K562 (cell line): ENCODE data around the gene TRPM4. TPM values are rescaled to one million over a fixed set of nuclear protein-coding genes. Genes with fewer than 3 reads are reported as not detected.

Experiments used
- CC2D1A ChIP-seq: fragments of 450-650 bp; IDR thresholded peaks from 2 replicates; pipeline ENCODE4 v1.6.1; 2017; ENCODE audit warnings: mild to moderate bottlenecking
- ELF4 ChIP-seq: fragments of 450-650 bp; formaldehyde crosslinking; IDR thresholded peaks from 2 replicates; pipeline ENCODE4 v1.4.0; 2022; ENCODE audit warnings: missing genetic modification characterization
- ETV6 ChIP-seq, 3 experiments: fragments of 150-350 bp in 1 of 3; sonication (generic) in 1 of 3; formaldehyde crosslinking in 1 of 3; IDR thresholded peaks; 2 replicates each; pipeline versions ENCODE4 v1.6.1 to v1.8.0; 2014 to 2022; ENCODE audit warnings: borderline replicate concordance in 2 of 3, low read depth in 2 of 3, antibody characterized with exemption in 1 of 3, low read length in 1 of 3, mild to moderate bottlenecking in 1 of 3, missing genetic modification reagents in 1 of 3
- FOXJ3 ChIP-seq: sonication (generic); formaldehyde crosslinking; IDR thresholded peaks from 2 replicates; pipeline ENCODE4 v1.4.0; 2020; ENCODE audit warnings: mild to moderate bottlenecking, missing genetic modification reagents
- OTX1 ChIP-seq: fragments of 450-650 bp; formaldehyde crosslinking; IDR thresholded peaks from 2 replicates; pipeline ENCODE4 v1.4.0; 2022; ENCODE audit warnings: mild to moderate bottlenecking
- POLR2B ChIP-seq: fragments of 450-650 bp; IDR thresholded peaks from 2 replicates; pipeline ENCODE4 v1.6.1; 2018; ENCODE audit warnings: low read depth; ENCODE audit not compliant: partially characterized antibody
- POLR2H ChIP-seq: IDR thresholded peaks from 2 replicates; pipeline ENCODE4 v1.6.1; 2016; ENCODE audit warnings: missing genetic modification characterization, low read depth, mild to moderate bottlenecking, control low read depth, missing compliant biosample characterization, moderate library complexity
- RUNX1 ChIP-seq: sonication (generic); IDR thresholded peaks from 2 replicates; pipeline ENCODE4 v1.6.1; 2016; ENCODE audit warnings: antibody characterized with exemption, low read depth
- SIN3A ChIP-seq, 2 experiments: fragments of 150-350 bp in 1 of 2; IDR thresholded peaks; 2 replicates each; pipeline ENCODE4 v1.6.1; 2011 to 2016; ENCODE audit warnings: borderline replicate concordance in 2 of 2, low read depth in 2 of 2, low read length in 2 of 2, mild to moderate bottlenecking in 2 of 2, moderate library complexity in 2 of 2; ENCODE audit not compliant: control insufficient read depth in 1 of 2
- SRF ChIP-seq, 2 experiments: fragments of 250-450, 450-650 bp in 1 of 2; sonication (Bioruptor Pico) in 1 of 2; sonication (generic) in 1 of 2; formaldehyde crosslinking; IDR thresholded peaks; 2 replicates each; pipeline versions ENCODE4 v1.5.0 to v1.5.1; 2020 to 2022; ENCODE audit warnings: mild to moderate bottlenecking in 1 of 2, missing genetic modification reagents in 1 of 2
- TAL1 ChIP-seq: fragments of 450-650 bp; IDR thresholded peaks from 2 replicates; pipeline ENCODE4 v1.6.1; 2016; ENCODE audit warnings: mild to moderate bottlenecking
- TCF7L2 ChIP-seq: fragments of 150-350 bp; IDR thresholded peaks from 2 replicates; pipeline ENCODE4 v1.6.1; 2016; ENCODE audit warnings: low read depth, mild to moderate bottlenecking, low read length, moderate library complexity
- UBTF ChIP-seq, 2 experiments: IDR thresholded peaks; 2 replicates each; pipeline ENCODE4 v1.6.1; 2012; ENCODE audit warnings: improper control_type of control experiment in 2 of 2, low read depth in 2 of 2, low read length in 2 of 2, borderline replicate concordance in 1 of 2
- XRCC3 ChIP-seq: fragments of 450-650 bp; IDR thresholded peaks from 2 replicates; pipeline ENCODE4 v1.6.1; 2017; ENCODE audit warnings: mild to moderate bottlenecking, moderate library complexity
- ZKSCAN8 ChIP-seq: fragments of 200-800 bp; sonication (Bioruptor generic); IDR thresholded peaks from 2 replicates; pipeline ENCODE4 v1.6.1; 2016; ENCODE audit warnings: missing genetic modification characterization, missing compliant biosample characterization
- ZNF146 ChIP-seq: IDR thresholded peaks from one replicate; pipeline ENCODE4 v1.6.1; 2018; ENCODE audit warnings: missing compliant biosample characterization; ENCODE audit not compliant: unreplicated experiment
- ZNF263 ChIP-seq: sonication (generic); formaldehyde crosslinking; IDR thresholded peaks from 2 replicates; pipeline ENCODE4 v1.8.0; 2022; ENCODE audit warnings: mild to moderate bottlenecking, missing genetic modification reagents, borderline replicate concordance
- ZNF551 ChIP-seq: fragments of 250-450 bp; sonication (Bioruptor Pico); IDR thresholded peaks from 2 replicates; pipeline ENCODE4 v1.5.0; 2021; ENCODE audit warnings: mild to moderate bottlenecking, moderate library complexity
- ZNF589 ChIP-seq: fragments of 200-800 bp; sonication (Bioruptor generic); IDR thresholded peaks from 2 replicates; pipeline ENCODE4 v1.6.1; 2016; ENCODE audit warnings: low read depth, missing genetic modification characterization, missing compliant biosample characterization
- polyA plus RNA-seq, 8 experiments: library from polyadenylated mRNA; depleted of rRNA in 4 of 8; stranded (reverse) in 5 of 8; unstranded in 3 of 8; fragments of >200 nt; fragmentation: Nextera tagmentation in 2 of 8; fragmentation: Illumina TruSeq in 1 of 8; extraction: Ambion mirVana in 2 of 8; extraction: Trizol in 1 of 8; gene quantifications; 2 replicates each; pipeline versions ENCODE4 v1.2.1 to v1.2.3, GENCODE V29; 2011 to 2014; ENCODE audit warnings: inconsistent platforms in 1 of 8, missing spikeins in 1 of 8
- total RNA-seq, 7 experiments: library from RNA; depleted of rRNA in 6 of 7; stranded (reverse); fragments of >200 nt in 6 of 7; fragmentation: Illumina TruSeq in 2 of 7; extraction: Trizol in 2 of 7; gene quantifications; 2 replicates each; pipeline versions ENCODE4 v1.2.1 to v1.2.3, GENCODE V29; 2011 to 2021; ENCODE audit warnings: low replicate concordance in 1 of 7
- TF ChIP-seq, protein P1 (sequence below): conservative IDR thresholded peaks from 2 replicates; pipeline ENCODE4 v1.6.1; 2011; ENCODE audit warnings: low read depth, mild to moderate bottlenecking, low read length; ENCODE audit not compliant: control insufficient read depth
- TF ChIP-seq, protein P2 (sequence below): sonication (generic); formaldehyde crosslinking; IDR thresholded peaks from 2 replicates; pipeline ENCODE4 v1.8.1; 2023; ENCODE audit warnings: mild to moderate bottlenecking, missing genetic modification reagents

TRPM4 gene
- total and polyA plus RNA-seq, 9 of the 15 experiments (the other 6 are each of a cell fraction or from before 2014, with no cell fraction given), result 6.5 to 45.4 (median 15.2) TPM

GRCh38 chr19:49118565-49119410, 38.8 kb upstream of the TRPM4 start, which contains the start of gene C19orf73 (continued):
- TF ChIP-seq TAL1, result no peak
- TF ChIP-seq FOXJ3 (CRISPR knock-in tag), result no peak
- TF ChIP-seq OTX1, result no peak
- peak; percentile 71; the same call in 1 of the 2 replicates for TF ChIP-seq ZNF589
- TF ChIP-seq SRF (CRISPR knock-in tag; IDR thresholded peaks at IDR 0.05), result no peak
- no peak for TF ChIP-seq ZNF146
- TF ChIP-seq ZNF263 (CRISPR knock-in tag), result peak; percentile 72; the same call in 1 of the 2 replicates
- no peak for TF ChIP-seq ETV6 (IDR thresholded peaks at IDR 0.05; ENCODE audit: borderline replicate concordance in 1 of 2, low read depth in 2 of 2, low read length in 1 of 2)
- TF ChIP-seq ETV6 (CRISPR knock-in tag; IDR thresholded peaks at IDR 0.05; ENCODE audit: borderline replicate concordance), result no peak
- TF ChIP-seq ZNF551 (CRISPR knock-in tag), result no peak
- TF ChIP-seq UBTF (IDR thresholded peaks at IDR 0.05; ENCODE audit: borderline replicate concordance in 1 of 2, low read depth in 2 of 2, low read length in 2 of 2), result peak in 1 of 2 experiments; percentile 66; a peak in 1 of 4 replicates
- TF ChIP-seq RUNX1, result no peak
- TF ChIP-seq XRCC3, result no peak
- peak; percentile 38 for TF ChIP-seq POLR2B
- no peak for TF ChIP-seq SIN3A (IDR thresholded peaks at IDR 0.05; ENCODE audit: borderline replicate concordance in 2 of 2, control insufficient read depth in 1 of 2, low read depth in 2 of 2, low read length in 2 of 2)
- TF ChIP-seq TCF7L2, result peak; percentile 88
- no peak for TF ChIP-seq POLR2H (tag)
- TF ChIP-seq, protein P1, sequence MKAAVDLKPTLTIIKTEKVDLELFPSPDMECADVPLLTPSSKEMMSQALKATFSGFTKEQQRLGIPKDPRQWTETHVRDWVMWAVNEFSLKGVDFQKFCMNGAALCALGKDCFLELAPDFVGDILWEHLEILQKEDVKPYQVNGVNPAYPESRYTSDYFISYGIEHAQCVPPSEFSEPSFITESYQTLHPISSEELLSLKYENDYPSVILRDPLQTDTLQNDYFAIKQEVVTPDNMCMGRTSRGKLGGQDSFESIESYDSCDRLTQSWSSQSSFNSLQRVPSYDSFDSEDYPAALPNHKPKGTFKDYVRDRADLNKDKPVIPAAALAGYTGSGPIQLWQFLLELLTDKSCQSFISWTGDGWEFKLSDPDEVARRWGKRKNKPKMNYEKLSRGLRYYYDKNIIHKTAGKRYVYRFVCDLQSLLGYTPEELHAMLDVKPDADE, result peak; percentile 59; the same call in 1 of the 2 replicates
- TF ChIP-seq CC2D1A, result no peak
- no peak for TF ChIP-seq ELF4 (CRISPR knock-in tag)
- TF ChIP-seq ZKSCAN8, result no peak
- TF ChIP-seq, protein P2, sequence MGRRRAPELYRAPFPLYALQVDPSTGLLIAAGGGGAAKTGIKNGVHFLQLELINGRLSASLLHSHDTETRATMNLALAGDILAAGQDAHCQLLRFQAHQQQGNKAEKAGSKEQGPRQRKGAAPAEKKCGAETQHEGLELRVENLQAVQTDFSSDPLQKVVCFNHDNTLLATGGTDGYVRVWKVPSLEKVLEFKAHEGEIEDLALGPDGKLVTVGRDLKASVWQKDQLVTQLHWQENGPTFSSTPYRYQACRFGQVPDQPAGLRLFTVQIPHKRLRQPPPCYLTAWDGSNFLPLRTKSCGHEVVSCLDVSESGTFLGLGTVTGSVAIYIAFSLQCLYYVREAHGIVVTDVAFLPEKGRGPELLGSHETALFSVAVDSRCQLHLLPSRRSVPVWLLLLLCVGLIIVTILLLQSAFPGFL (CRISPR knock-in tag), result peak; percentile 94; the same call in 1 of the 2 replicates
